GM12892 (cell line): ENCODE data around the gene CAMK2N1.

ENCODE experiments used
- DNase-seq: peaks from one replicate; pipeline ENCODE4 v3.0.0; 2011; ENCODE audit not compliant: insufficient read length
- FAIRE-seq: peaks from 2 replicates; lab custom pipeline; 2011; peaks lifted over from hg19 to GRCh38; lab: Jason Lieb, UNC
- POLR2A ChIP-seq: IDR thresholded peaks from 2 replicates; pipeline ENCODE4 v1.6.1; 2011; ENCODE audit warnings: low read depth, low read length, control low read depth
- POLR2AphosphoS5 ChIP-seq: IDR thresholded peaks from 2 replicates; pipeline ENCODE4 v1.6.1; 2011; ENCODE audit warnings: low read depth, low read length, control low read depth
- TAF1 ChIP-seq: IDR thresholded peaks from 2 replicates; pipeline ENCODE4 v1.6.1; 2011; ENCODE audit warnings: low read depth, mild to moderate bottlenecking, control low read depth, low read length, borderline replicate concordance

Gene CAMK2N1

DNA sequence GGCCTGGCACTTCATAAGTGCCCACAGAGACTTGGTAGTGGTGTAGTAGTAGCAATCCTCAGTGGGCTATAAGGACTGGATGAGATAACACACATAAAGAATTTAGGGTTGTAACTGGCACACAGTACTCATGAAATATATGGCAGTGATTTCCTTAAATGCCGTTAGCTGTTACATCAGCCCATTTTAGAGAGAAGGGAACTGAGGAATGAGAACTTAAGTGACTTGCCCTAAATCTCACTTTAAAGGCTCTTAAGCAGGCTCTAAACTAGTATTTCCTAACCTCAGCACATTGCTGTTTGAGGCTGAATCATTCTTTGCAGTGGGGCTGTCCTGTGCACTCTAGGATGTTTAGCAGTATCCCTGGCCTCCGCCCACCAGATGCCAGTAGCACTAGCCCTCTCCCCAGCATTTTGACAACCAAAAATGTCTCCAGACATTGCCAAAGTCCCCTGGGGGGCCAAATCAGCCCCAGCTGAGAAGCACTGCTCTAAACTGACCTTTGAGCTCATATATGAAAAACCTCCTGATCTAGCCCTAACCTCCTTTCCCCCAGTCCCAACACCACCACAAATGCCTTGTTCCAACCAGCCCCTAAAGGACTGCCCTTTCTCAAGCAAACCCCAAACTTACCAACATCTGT lies 11.6 kb downstream of the CAMK2N1 start:
- TF ChIP-seq POLR2AphosphoS5 (no peak), POLR2A (no peak), TAF1 (no peak)
- FAIRE-seq (no peak), DNase-seq (no peak)

DNA sequence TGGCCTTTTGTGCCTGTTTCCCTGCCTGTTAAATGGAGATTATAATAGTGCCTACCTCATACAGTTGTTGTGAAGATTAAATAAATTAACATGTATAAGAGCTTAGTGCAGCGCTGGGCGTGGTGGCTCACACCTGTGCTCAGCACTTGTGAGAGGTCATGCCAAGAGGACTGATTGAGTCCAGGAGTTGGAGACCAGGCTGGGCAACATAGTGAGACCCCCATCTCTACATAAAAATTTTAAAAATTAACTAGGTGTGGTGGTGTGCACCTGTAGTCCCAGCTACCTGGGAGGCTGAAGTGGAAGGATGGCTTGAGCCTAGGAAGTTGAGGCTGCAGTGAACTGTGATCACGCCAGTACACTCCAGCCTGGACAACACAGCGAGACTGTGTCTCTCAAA lies 12.1 kb downstream of the CAMK2N1 start:
- TF ChIP-seq POLR2A: no peak
- TF ChIP-seq POLR2AphosphoS5: no peak
- TF ChIP-seq TAF1: no peak
- FAIRE-seq (no peak), DNase-seq (no peak)

DNA sequence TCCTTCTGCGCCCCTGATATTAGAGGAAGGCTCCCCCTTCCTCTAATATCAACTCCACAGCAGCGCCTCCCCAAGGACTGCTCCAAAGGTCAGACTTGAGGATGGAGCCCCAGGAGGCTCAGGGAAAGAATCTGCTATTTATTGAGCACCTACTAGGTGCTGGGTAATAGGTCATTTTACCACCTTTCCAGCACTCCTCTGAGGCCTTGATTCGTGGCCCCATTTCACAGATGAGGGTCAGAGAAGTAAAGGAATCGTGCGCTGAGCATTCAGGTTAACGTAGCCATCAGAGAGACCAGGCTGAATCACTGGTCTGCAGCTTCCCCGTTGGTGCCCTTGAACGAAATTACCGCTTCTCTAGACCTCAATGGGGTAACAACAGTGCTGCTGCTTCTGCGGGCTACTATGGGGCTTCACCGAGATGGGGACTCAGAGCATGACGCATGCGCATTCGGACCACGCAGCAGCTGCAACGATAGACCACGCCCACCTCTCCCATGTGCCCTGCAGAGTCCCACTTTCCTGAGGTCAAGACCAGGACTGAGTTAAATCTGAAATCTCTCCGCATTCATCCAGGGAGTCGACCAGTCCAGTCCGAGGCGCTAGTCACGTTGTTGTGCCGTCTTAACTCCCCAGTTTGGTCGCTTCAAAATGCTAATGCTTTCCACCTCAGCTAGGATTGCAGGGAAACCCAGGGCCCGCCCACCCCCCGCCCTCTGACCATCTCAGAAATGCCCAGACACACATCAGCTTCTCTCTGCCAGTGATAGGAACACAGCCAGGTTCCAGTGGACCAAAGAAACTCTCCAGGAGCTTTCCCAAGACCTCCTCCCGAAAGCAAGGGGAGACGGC lies 12.9 kb downstream of the CAMK2N1 start:
- FAIRE-seq (no peak), DNase-seq (no peak)
- no peak for TF ChIP-seq TAF1
- no peak for TF ChIP-seq POLR2AphosphoS5
- no peak for TF ChIP-seq POLR2A

DNA sequence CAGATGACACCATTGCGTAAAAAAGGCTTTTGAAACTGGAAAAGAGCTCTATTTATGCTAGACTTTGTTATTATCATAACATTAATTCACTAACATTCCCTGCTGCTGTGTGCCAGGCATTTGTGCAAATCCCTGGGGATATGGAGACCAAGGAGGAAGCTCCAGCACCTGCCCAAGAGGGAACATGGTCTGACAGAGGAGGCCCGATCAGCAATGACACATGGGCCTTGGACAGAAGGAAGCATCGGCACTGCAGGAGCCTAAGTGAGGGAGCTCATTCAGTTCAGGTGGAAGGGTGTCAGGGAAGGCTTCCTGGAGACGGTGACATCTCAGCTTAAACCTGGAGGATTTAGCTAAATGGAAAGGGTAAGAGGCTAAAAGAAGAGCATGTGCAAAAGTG lies 13.9 kb downstream of the CAMK2N1 start:
- TF ChIP-seq POLR2AphosphoS5 (no peak), TAF1 (no peak), POLR2A (no peak)
- FAIRE-seq: no peak
- no peak for DNase-seq

DNA sequence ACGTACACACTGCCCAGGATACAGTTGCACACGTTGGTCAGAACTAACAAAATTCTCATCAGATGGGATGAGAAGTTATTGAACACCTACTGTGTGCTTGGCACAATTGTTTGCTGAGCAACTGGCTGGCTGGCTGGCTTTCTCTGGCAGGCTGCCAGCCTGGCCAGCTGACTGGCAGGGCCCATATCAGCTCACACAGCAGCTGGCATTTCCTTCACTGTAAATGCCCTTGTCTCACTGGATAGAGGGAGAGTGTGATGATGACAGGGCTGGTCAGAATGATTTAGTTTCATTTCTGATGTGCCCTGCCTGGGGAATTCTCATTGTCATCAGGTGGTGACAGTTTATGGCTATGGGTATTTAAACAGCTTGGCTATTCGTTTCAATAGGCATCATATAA lies 15.8 kb downstream of the CAMK2N1 start:
- no peak for FAIRE-seq
- no peak for DNase-seq
- TF ChIP-seq POLR2A (no peak), POLR2AphosphoS5 (no peak), TAF1 (no peak)

DNA sequence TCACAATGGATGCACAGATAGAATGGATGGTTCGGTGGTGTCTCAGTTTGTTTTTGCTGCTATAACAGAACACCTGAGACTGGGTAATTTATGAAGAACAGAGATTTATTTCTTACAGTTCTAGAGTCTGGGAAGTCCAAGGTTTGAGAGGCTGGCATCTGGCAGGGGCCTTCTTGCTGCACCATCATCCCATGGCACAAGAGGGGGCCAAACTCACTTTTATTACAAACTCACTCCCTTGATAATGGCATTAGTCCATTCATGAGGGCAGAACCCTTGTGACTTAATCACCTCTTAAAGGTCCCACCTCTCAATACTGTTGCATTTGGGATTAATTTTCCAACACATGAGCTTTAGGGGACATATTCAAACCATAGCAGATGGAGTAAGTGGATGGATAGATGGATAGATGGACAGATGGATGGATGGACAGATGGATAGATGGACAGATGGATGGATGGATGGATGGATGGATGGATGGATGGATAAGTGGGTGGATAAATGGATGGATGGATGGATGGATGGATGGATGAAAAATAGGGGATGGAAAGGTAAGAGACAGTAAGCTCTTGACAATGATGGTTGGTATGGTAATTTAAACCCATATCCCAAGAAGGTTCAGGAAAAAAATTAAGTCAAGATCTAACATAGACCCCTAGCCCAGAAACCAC lies 16.5 kb downstream of the CAMK2N1 start:
- FAIRE-seq (no peak), DNase-seq (no peak)
- TF ChIP-seq TAF1 (no peak), POLR2AphosphoS5 (no peak)

DNA sequence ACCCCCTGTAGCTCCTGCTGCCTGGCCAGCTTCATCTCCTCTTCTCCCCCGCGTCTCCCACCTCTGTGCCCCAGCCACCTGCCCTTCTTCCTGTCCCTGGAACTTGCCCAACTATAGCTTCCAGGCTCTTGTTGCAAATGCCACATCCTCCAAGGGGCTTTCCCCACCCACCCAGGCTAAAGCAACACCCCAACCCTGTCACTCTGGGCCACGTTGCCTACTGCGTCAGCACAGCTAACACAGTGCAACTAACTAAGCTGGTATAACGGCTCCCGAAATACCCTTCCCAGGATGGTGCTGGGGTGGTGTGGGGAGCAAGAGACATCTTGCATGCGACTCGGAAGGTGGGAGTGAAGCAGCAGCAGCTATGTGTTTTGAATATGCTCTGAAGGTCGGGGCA lies 19.7 kb downstream of the CAMK2N1 start:
- DNase-seq (no peak), FAIRE-seq (no peak)
- TF ChIP-seq POLR2A (no peak), POLR2AphosphoS5 (no peak), TAF1 (no peak)

DNA sequence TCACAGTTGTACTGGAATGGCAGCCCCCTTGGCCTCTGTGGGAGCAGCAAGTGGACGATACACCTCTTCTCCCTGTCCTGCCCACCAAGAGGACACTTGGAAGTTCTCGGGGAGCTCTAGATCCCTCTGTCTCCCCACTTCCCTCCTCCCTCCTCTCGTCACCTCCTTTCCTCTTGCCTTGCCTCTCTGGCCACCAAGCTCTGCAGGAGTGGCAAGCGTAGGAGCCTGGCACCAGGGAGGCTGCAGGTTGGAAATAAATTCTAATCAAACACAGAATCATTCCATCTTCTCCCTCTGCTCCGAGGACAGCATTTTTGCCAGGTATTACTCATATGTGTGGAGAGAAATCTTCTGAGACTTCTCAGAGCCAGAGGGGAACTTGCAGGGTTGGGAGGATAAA lies 20.8 kb downstream of the CAMK2N1 start:
- TF ChIP-seq POLR2A: no peak
- TF ChIP-seq TAF1: no peak
- no peak for TF ChIP-seq POLR2AphosphoS5
- no peak for FAIRE-seq
- DNase-seq: no peak

DNA sequence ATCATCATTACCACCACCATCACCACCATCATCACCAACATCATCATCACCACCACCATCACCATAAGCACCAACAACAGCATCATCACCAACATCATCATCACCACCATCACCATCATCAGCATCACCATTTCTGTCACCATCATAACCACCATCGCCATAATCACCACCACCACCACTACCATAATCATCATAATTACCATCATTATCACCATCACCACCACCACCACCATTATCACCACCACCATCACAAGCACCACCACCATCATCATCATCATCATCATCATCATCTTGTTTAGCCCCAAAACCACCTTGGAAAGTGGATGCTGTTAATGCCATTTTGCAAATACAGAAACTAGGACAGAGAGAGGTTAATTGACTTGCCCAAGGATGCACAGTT lies 22.5 kb downstream of the CAMK2N1 start:
- TF ChIP-seq POLR2AphosphoS5 (no peak), TAF1 (no peak), POLR2A (no peak)
- no peak for FAIRE-seq
- no peak for DNase-seq

DNA sequence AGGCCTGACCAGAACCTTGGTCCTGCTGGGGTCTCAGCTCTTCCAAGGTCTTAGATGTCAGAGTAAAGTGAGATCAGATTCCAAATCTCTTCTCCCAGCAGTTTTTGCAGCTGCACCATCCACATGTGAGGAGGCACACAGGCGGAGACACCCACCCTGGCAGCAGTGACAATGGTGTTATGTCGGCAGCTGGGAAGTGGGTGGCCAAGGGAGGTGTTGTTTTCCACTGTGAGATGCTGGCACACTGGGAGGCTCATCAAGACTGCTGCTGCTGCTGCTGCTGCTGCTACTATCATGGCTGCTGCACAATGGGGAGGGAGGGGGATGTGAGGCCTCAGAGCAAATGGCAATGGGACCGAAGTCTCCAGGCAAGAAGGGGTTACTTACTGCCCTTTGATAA lies 23.6 kb downstream of the CAMK2N1 start:
- TF ChIP-seq TAF1 (no peak), POLR2A (no peak), POLR2AphosphoS5 (no peak)
- FAIRE-seq: no peak
- DNase-seq: no peak

DNA sequence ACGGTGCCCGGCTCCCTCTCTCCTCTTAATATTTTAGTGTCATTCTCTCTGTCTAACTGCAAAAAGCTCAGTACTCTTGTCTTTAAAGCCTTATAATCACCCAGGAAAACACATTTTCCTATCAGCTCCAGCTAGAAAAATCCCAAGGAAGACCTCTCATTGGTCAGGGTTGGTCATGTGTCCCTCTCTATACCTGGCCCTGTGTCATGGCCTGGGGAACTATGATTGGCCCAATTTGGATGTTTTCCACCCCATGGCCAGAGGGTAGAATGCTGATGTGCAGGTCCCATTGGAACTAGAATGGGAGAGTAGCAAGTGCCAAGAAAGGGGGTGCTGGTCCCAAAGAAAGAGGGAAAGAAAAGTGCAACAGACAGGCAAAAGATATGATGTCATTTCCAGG lies 27.3 kb downstream of the CAMK2N1 start:
- FAIRE-seq (no peak), DNase-seq (no peak)
- TF ChIP-seq POLR2A (no peak), POLR2AphosphoS5 (no peak), TAF1 (no peak)

DNA sequence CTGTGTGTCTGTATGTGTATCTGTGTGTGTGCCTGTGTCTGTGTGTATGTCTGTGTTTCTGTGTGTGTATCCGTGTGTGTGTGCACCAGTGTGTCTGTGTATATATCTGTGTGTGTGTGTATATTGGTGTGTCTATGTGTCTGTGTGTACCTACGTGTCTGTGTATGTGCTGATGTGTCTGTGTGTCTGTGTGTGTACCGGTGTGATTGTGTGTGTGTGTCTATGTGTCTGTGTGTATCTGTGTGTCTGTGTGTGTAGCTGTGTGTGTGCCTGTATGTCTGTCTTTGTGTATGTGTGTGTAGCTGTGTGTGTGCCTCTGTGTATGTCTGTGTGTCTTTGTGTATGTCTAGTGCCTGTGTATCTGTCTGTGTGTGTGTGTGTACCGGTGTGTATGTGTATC lies 32.0 kb downstream of the CAMK2N1 start:
- peak; percentile 30 for FAIRE-seq
- no peak for DNase-seq
- TF ChIP-seq TAF1 (no peak), POLR2AphosphoS5 (no peak), POLR2A (no peak)

DNA sequence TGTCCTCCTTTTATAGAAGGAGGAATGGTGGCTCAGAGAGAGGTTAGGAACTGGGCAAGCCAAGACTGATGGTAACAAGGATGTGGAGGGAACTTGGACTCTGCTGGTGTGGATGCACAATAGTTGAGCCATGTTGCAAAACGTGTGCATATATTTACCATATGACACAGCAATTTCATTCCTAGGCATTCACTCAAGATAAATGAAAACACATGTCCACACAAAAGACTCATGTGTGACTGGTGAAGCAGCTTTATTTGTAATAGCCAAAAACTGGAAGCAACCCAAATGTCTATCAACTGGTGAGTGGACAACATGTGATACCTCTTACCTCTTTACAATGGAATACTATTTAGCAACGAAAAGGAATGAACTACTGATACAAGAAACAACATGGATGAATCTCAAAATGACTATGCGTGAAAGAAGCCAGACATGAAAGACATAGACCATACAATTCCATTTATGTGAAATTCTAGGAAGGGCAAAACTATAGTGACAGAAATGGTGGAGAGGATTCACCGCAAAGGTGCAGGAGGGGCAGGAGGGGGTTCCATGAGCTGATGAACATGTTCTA lies 36.2 kb downstream of the CAMK2N1 start:
- DNase-seq (no peak), FAIRE-seq (no peak)
- TF ChIP-seq POLR2AphosphoS5: no peak
- no peak for TF ChIP-seq TAF1
